GM12878 (cell line): ENCODE data around the gene C4B. TPM values are rescaled to one million over a fixed set of nuclear protein-coding genes. Genes with fewer than 3 reads are reported as not detected.
A peak's percentile ranks its signal among the peaks of the same experiment; 100 is the strongest.

Source experiments
- ATAC-seq: fragments of 200-7000 bp; cut with Tn5 transposase; 3 replicates; pipeline ENCODE4 v1.9.1; 2020; ENCODE audit warnings: mild to moderate bottlenecking, moderate library complexity
- BruUV-seq: library from RNA; stranded (reverse); fragments of 400-500 nt; replicated peaks from 2 replicates; lab custom pipeline; 2021; lab: Mats Ljungman, UMichigan
- CTCF ChIA-PET: fragments of 300-600 bp; sonication (Branson Sonifier 250); formaldehyde crosslinking; extraction: SDS; loops from one replicate; lab custom pipeline; 2021; ENCODE audit warnings: inconsistent platforms; lab: Yijun Ruan, JAX
- POLR2A ChIA-PET: fragments of 350-600 bp; formaldehyde crosslinking; extraction: SDS; loops from one replicate; lab custom pipeline; 2021; ENCODE audit warnings: inconsistent platforms; lab: Charles Lee
- RAD21 ChIA-PET: fragments of 300-600 bp; sonication (Branson Sonifier 250); formaldehyde crosslinking; loops from one replicate; lab custom pipeline; 2023; ENCODE audit warnings: antibody characterized with exemption; ENCODE audit not compliant: unreplicated experiment; lab: Charles Lee
- SMC1A ChIA-PET: fragments of 300-600 bp; sonication (Branson Sonifier 250); formaldehyde crosslinking; loops from one replicate; lab custom pipeline; 2023; ENCODE audit not compliant: unreplicated experiment, uncharacterized antibody; lab: Charles Lee
- DNase-seq: peaks from one replicate; pipeline ENCODE4 v3.0.0-alpha.2; 2011; ENCODE audit warnings: low read depth, low spot score
- FAIRE-seq: peaks from 3 replicates; lab custom pipeline; 2011; peaks lifted over from hg19 to GRCh38; lab: Jason Lieb, UNC
- H2AFZ ChIP-seq: 2 replicates; pipeline ENCODE4 v1.6.0; 2011; ENCODE audit warnings: low read depth, low read length, control low read depth; ENCODE audit not compliant: control insufficient read depth
- H3K27ac ChIP-seq: 2 replicates; pipeline ENCODE4 v1.5.1; 2011; ENCODE audit warnings: control low read depth; ENCODE audit not compliant: control insufficient read depth, insufficient read depth
- H3K27me3 ChIP-seq, 2 experiments: replicated peaks in 1 of 2; 2 replicates each; pipeline versions ENCODE4 v1.6.0 to v1.6.1; 2011; ENCODE audit warnings: low read length in 1 of 2; ENCODE audit not compliant: control insufficient read depth in 2 of 2, insufficient read depth in 2 of 2
- H3K36me3 ChIP-seq, 2 experiments: 2 replicates each; pipeline ENCODE4 v1.5.1; 2011; ENCODE audit warnings: low read length in 1 of 2; ENCODE audit not compliant: control insufficient read depth in 2 of 2, insufficient read depth in 2 of 2
- H3K4me1 ChIP-seq: 2 replicates; pipeline ENCODE4 v1.6.1; 2011; ENCODE audit warnings: mild to moderate bottlenecking, low read length, moderate library complexity, mixed read lengths; ENCODE audit not compliant: control insufficient read depth, insufficient read depth
- H3K4me2 ChIP-seq: 2 replicates; pipeline ENCODE4 v1.6.0; 2011; ENCODE audit warnings: control low read depth; ENCODE audit not compliant: control insufficient read depth, insufficient read depth
- H3K4me3 ChIP-seq: fragments of 200-600 bp; sonication (generic); 2 replicates; pipeline ENCODE4 v1.5.1; 2016
- H3K79me2 ChIP-seq: 2 replicates; pipeline ENCODE4 v1.6.0; 2011; ENCODE audit warnings: low read length; ENCODE audit not compliant: control insufficient read depth, insufficient read depth
- H3K9ac ChIP-seq: 2 replicates; pipeline ENCODE4 v1.8.0; 2011; ENCODE audit warnings: low read length, control low read depth, mixed read lengths; ENCODE audit not compliant: control insufficient read depth, insufficient read depth
- H3K9me3 ChIP-seq: replicated peaks from 3 replicates; pipeline ENCODE4 v1.5.1; 2011; ENCODE audit warnings: mild to moderate bottlenecking, low read length; ENCODE audit not compliant: control insufficient read depth, insufficient read depth
- H4K20me1 ChIP-seq: 2 replicates; pipeline ENCODE4 v1.6.0; 2011; ENCODE audit not compliant: control insufficient read depth, insufficient read depth
- HCFC1 ChIP-seq: fragments of 150-350 bp; IDR thresholded peaks from 2 replicates; pipeline ENCODE4 v1.6.1; 2014; ENCODE audit warnings: low read length
- POLR2A ChIP-seq: IDR thresholded peaks from 2 replicates; pipeline ENCODE4 v1.6.1; 2011; ENCODE audit warnings: low read depth, mild to moderate bottlenecking, low read length
- TARDBP ChIP-seq: IDR thresholded peaks from 2 replicates; pipeline ENCODE4 v1.6.1; 2016; ENCODE audit warnings: borderline replicate concordance
- WGBS: methylation state at CpG from one replicate; pipeline ENCODE4 v1.1.6; 2016; ENCODE audit warnings: low lambda C conversion rate; ENCODE audit not compliant: insufficient replicate concordance, insufficient coverage; ENCODE audit errors: missing lambda C conversion rate; 5-methylcytosine and 5-hydroxymethylcytosine counted together
- in situ Hi-C: fragments of 300-500 bp; cut with MboI; formaldehyde crosslinking; loops from 9 replicates; pipeline ENCODE4 v1.14.3; 2018; ENCODE audit warnings: mixed read lengths
- intact Hi-C: fragments of 100-400 bp; cut with micrococcal nuclease; formaldehyde crosslinking; loops from one replicate; pipeline ENCODE4 v1.14.2; 2022; ENCODE audit not compliant: unreplicated experiment
- polyA plus RNA-seq, 11 experiments: library from polyadenylated mRNA; depleted of rRNA in 4 of 11; unstranded in 6 of 11; stranded (reverse) in 5 of 11; fragments of >200 nt; fragmentation: Nextera tagmentation in 4 of 11; fragmentation: Illumina TruSeq in 1 of 11; extraction: Ambion mirVana in 4 of 11; extraction: Trizol in 1 of 11; gene quantifications; 1 replicate in 1 of 11; 2 replicates in 10 of 11; pipeline versions ENCODE4 v1.2.1 to v1.2.3, GENCODE V29; 2011 to 2016; ENCODE audit warnings: inconsistent platforms in 2 of 11, missing spikeins in 2 of 11, low read depth in 1 of 11
- total RNA-seq, 4 experiments: library from RNA; depleted of rRNA in 3 of 4; stranded (reverse); fragments of >200 nt in 3 of 4; fragmentation: Illumina TruSeq in 1 of 4; extraction: Trizol in 1 of 4; gene quantifications; 2 replicates each; pipeline versions ENCODE4 v1.2.1 to v1.2.3, GENCODE V29; 2013 to 2021
- TF ChIP-seq, protein P1 (sequence below): fragments of 450-650 bp; formaldehyde crosslinking; IDR thresholded peaks from 2 replicates; pipeline ENCODE4 v1.5.0; 2022; ENCODE audit warnings: mild to moderate bottlenecking, missing genetic modification characterization
- TF ChIP-seq, protein P2 (sequence below): fragments of 450-650 bp; formaldehyde crosslinking; IDR thresholded peaks from 2 replicates; pipeline ENCODE4 v1.4.0; 2022; ENCODE audit warnings: mild to moderate bottlenecking, moderate library complexity

C4B gene
- total and polyA plus RNA-seq, 10 of the 15 experiments (the other 5 are each of a cell fraction or from before 2014, with no cell fraction given), result 0.13 to 5.6 (median 1.7) TPM; not detected in 1

DNA sequence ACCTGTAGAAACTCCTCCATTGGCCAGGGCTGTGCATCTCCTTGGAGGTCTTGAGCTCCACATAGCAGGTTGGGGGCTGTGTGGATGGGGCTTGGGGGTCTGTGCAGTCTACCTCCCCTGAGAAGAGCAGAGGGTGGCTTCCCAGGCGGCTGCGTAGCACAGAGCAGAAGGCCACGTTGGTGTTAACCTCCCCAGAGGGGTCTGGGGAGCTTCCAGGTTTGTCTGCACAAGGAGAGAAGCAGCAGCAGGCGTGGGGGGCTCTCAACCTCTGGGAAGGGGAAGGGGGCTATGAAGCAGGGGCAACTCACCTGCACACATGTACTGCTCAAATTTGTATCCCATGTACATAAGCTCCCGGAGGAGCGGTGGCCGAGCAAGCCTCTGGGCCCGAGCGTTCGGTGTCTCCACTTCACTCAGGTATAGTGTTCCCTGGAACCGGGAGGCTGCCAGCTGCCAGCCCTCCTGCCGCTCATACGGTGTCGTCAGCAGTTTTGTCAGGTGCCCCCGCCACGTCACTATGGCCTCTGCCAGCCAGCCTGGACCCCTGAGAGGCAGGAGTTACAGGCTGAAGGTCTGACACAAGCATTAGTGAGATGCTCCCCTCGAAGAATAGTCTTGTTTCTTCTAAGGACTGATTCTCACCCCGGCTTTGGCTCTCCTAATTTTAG is 43.9 kb upstream of the C4B start:
- H3K4me3 ChIP-seq, result peak overlapping the region; percentile 66
- CTCF ChIA-PET, result interaction anchor here (1.0 to 3.1 kb wide), 2 partner anchors 12 to 18 kb away, joined by 3 to 10 read pairs; partner anchors contain the start of genes NELFE and SKIC2
- intact Hi-C loops, result no loop called here

More for the DNA sequence above, 43.9 kb upstream of the C4B start:
- no peak overlapping the region for H2AFZ ChIP-seq
- no peak for TF ChIP-seq TARDBP
- TF ChIP-seq, protein P1, sequence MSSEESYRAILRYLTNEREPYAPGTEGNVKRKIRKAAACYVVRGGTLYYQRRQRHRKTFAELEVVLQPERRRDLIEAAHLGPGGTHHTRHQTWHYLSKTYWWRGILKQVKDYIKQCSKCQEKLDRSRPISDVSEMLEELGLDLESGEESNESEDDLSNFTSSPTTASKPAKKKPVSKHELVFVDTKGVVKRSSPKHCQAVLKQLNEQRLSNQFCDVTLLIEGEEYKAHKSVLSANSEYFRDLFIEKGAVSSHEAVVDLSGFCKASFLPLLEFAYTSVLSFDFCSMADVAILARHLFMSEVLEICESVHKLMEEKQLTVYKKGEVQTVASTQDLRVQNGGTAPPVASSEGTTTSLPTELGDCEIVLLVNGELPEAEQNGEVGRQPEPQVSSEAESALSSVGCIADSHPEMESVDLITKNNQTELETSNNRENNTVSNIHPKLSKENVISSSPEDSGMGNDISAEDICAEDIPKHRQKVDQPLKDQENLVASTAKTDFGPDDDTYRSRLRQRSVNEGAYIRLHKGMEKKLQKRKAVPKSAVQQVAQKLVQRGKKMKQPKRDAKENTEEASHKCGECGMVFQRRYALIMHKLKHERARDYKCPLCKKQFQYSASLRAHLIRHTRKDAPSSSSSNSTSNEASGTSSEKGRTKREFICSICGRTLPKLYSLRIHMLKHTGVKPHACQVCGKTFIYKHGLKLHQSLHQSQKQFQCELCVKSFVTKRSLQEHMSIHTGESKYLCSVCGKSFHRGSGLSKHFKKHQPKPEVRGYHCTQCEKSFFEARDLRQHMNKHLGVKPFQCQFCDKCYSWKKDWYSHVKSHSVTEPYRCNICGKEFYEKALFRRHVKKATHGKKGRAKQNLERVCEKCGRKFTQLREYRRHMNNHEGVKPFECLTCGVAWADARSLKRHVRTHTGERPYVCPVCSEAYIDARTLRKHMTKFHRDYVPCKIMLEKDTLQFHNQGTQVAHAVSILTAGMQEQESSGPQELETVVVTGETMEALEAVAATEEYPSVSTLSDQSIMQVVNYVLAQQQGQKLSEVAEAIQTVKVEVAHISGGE (CRISPR knock-in tag), result no peak
- no peak for TF ChIP-seq HCFC1
- TF ChIP-seq POLR2A, result peak; percentile 41
- TF ChIP-seq, protein P2, sequence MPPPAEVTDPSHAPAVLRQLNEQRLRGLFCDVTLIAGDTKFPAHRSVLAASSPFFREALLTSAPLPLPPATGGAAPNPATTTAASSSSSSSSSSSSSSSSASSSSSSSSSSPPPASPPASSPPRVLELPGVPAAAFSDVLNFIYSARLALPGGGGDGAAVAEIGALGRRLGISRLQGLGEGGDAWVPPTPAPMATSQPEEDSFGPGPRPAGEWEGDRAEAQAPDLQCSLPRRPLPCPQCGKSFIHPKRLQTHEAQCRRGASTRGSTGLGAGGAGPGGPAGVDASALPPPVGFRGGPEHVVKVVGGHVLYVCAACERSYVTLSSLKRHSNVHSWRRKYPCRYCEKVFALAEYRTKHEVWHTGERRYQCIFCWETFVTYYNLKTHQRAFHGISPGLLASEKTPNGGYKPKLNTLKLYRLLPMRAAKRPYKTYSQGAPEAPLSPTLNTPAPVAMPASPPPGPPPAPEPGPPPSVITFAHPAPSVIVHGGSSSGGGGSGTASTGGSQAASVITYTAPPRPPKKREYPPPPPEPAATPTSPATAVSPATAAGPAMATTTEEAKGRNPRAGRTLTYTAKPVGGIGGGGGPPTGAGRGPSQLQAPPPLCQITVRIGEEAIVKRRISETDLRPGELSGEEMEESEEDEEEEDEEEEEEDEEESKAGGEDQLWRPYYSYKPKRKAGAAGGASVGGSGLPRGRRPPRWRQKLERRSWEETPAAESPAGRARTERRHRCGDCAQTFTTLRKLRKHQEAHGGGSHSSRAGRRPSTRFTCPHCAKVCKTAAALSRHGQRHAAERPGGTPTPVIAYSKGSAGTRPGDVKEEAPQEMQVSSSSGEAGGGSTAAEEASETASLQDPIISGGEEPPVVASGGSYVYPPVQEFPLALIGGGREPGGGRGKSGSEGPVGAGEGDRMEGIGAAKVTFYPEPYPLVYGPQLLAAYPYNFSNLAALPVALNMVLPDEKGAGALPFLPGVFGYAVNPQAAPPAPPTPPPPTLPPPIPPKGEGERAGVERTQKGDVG (CRISPR knock-in tag), result no peak
- ATAC-seq (no peak), DNase-seq (no peak), FAIRE-seq (no peak)
- RAD21 ChIA-PET, result interaction anchor here (1.9 kb wide), 1 partner anchor 12 kb away, joined by 11 read pairs; the partner anchor contains the start of genes NELFE and SKIC2
- H4K20me1 ChIP-seq, result no peaks in the 10 kb centered on the region
- 83% methylated on average over 17 of the region's 18 CpGs for WGBS
- BruUV-seq, result no TSS peak
- peak overlapping the region; percentile 90 for H3K9ac ChIP-seq
- H3K4me2 ChIP-seq, result peak overlapping the region; percentile 100
- H3K4me1 ChIP-seq, result peaks cover 13% of the 10 kb centered on the region
- SMC1A ChIA-PET, result interaction anchor here (1.4 to 1.8 kb wide), 2 partner anchors 11 to 12 kb away, joined by 5 to 17 read pairs; partner anchors contain the start of genes NELFE and SKIC2
- H3K27ac ChIP-seq, result peak overlapping the region; percentile 99
- H3K9me3 ChIP-seq, result no peaks in the 10 kb centered on the region
- in situ Hi-C loops, result loop anchor here (10.0 kb wide), 1 partner anchor 64 kb away; the partner anchor contains the start of gene CYP21A2
- H3K36me3 ChIP-seq, result peaks cover 11 to 13% of the 10 kb centered on the region in 2 experiments; a peak in 3 of 4 replicates
- peaks cover 22% of the 10 kb centered on the region for H3K79me2 ChIP-seq
- POLR2A ChIA-PET, result interaction anchor here (0.5 to 4.3 kb wide), 3 partner anchors 12 to 183 kb away, joined by 3 to 48 read pairs (median 3); partner anchors contain the start of genes NELFE and SKIC2
- H3K27me3 ChIP-seq, result no peaks in the 10 kb centered on the region
